ENCODE data around the gene ZNF543. TPM values are rescaled to one million over a fixed set of nuclear protein-coding genes. Genes with fewer than 3 reads are reported as not detected.

Gene ZNF543
- total RNA-seq, 1 experiment from 2014 or later = 8.4 TPM

DNA sequence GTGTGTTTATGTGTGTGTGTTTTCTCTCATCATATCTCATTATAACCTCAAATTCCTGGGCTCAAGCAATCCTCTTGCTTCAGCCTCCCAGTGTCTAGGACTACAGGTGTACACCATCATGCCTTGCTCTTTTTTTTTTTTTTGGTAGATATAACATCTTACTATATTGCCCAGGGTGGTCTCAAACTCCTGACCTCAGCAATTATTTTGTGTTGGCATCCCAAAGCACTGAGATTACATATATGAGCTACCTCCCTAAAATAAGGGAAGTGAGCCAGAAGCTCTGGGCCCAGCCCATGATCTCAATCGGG lies 448 bp upstream of the ZNF543 start:
- Histone ChIP-seq H4K8ac (replicated peaks; ENCODE audit: insufficient read length, low read depth, low read length) (no peak overlapping the region), H3K79me1 (ENCODE audit: insufficient read depth, low read depth, low read length, poor library complexity, severe bottlenecking) (no peaks in the 10 kb centered on the region), H3K27me3 (ENCODE audit: insufficient read depth, low read length) (no peaks in the 10 kb centered on the region), H3K9me3 (ENCODE audit: control insufficient read depth, low read depth, low read length) (no peaks in the 10 kb centered on the region), H2BK12ac (ENCODE audit: insufficient read length, low read depth, low read length) (no peak overlapping the region), H2AFZ (ENCODE audit: low read length) (no peak overlapping the region), H2BK20ac (ENCODE audit: low read depth, low read length, poor library complexity, severe bottlenecking) (no peak overlapping the region), H3K14ac (ENCODE audit: insufficient read depth, low read length) (no peak overlapping the region), H3K23me2 (ENCODE audit: insufficient read length, low read depth, low read length, poor library complexity, severe bottlenecking) (no peaks in the 10 kb centered on the region), H3K4ac (ENCODE audit: low read depth, low read length) (no peak overlapping the region), H2BK120ac (ENCODE audit: low read depth, low read length, poor library complexity, severe bottlenecking) (no peak overlapping the region), H3K4me1 (ENCODE audit: insufficient read depth, low read length) (no peaks in the 10 kb centered on the region), H3T11ph (ENCODE audit: low read length) (no peak overlapping the region), H3K79me2 (ENCODE audit: insufficient read depth, low read length) (peaks cover 2% of the 10 kb centered on the region; the same call in 1 of the 2 replicates), H4K5ac (ENCODE audit: insufficient read length, low read depth, low read length) (no peak overlapping the region), H3K23ac (ENCODE audit: insufficient read length, low read depth, low read length) (no peak overlapping the region), H2BK5ac (ENCODE audit: insufficient read length, low read length) (no peak overlapping the region), H2BK15ac (ENCODE audit: low read depth, low read length) (no peak overlapping the region), H4K91ac (ENCODE audit: insufficient read length, low read depth, low read length) (no peak overlapping the region), H3K27ac (ENCODE audit: insufficient read length, low read depth, low read length) (no peak overlapping the region), H3K18ac (ENCODE audit: insufficient read length, low read depth, low read length) (no peak overlapping the region), H4K20me1 (ENCODE audit: control insufficient read depth, insufficient read depth, insufficient read length) (no peaks in the 10 kb centered on the region), H3K9ac (ENCODE audit: extremely low read depth, insufficient read length, low read length) (peak overlapping the region; percentile 63), H2AK5ac (ENCODE audit: insufficient read length, low read length) (no peak overlapping the region), H3K56ac (ENCODE audit: insufficient read length, low read depth, low read length) (no peak overlapping the region), H3K4me2 (ENCODE audit: insufficient read depth, insufficient read length, low read length) (peak overlapping the region; percentile 56)
- H3K36me3 Mint-ChIP-seq (ENCODE audit: insufficient read depth in 1 of 3, low read depth in 3 of 3) = peaks cover under 1 to 13% (median 10%) of the 10 kb centered on the region in 3 experiments
- H3K27me3 Mint-ChIP-seq (ENCODE audit: low read depth) = peaks cover 19% of the 10 kb centered on the region
- WGBS (ENCODE audit: extremely low coverage, insufficient read length, low lambda C conversion rate) = no CpG with 5 or more reads among the region's 1 CpG
- H3K4me3 Mint-ChIP-seq = peak overlapping the region; percentile 80 to 90
- no peaks in the 10 kb centered on the region for H3K9me3 Mint-ChIP-seq
- no peak for DNase-seq
- peaks cover 23 to 31% of the 10 kb centered on the region in 2 experiments for H3K4me1 Mint-ChIP-seq
- peak overlapping the region; percentile 84 to 99 (median 94) for H3K27ac Mint-ChIP-seq
- TF ChIP-seq, protein P1, sequence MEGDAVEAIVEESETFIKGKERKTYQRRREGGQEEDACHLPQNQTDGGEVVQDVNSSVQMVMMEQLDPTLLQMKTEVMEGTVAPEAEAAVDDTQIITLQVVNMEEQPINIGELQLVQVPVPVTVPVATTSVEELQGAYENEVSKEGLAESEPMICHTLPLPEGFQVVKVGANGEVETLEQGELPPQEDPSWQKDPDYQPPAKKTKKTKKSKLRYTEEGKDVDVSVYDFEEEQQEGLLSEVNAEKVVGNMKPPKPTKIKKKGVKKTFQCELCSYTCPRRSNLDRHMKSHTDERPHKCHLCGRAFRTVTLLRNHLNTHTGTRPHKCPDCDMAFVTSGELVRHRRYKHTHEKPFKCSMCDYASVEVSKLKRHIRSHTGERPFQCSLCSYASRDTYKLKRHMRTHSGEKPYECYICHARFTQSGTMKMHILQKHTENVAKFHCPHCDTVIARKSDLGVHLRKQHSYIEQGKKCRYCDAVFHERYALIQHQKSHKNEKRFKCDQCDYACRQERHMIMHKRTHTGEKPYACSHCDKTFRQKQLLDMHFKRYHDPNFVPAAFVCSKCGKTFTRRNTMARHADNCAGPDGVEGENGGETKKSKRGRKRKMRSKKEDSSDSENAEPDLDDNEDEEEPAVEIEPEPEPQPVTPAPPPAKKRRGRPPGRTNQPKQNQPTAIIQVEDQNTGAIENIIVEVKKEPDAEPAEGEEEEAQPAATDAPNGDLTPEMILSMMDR (conservative IDR thresholded peaks at IDR 0.05) = no peak

Data from H9 (cell line).